K562 (cell line): ENCODE results near the gene TSPYL4. TPM values are rescaled to one million over a fixed set of nuclear protein-coding genes. Genes with fewer than 3 reads are reported as not detected.
A peak's percentile ranks its signal among the peaks of the same experiment; 100 is the strongest.

Experiments
- ATAC-seq: fragments of 200-7000 bp; cut with Tn5 transposase; 3 replicates; pipeline ENCODE4 v1.9.1; 2020; ENCODE audit warnings: moderate library complexity
- BruUV-seq: library from RNA; stranded (reverse); fragments of 400-500 nt; replicated peaks from 2 replicates; lab custom pipeline; 2021; lab: Mats Ljungman, UMichigan
- CTCF ChIA-PET: fragments of 300-600 bp; formaldehyde crosslinking; extraction: SDS; loops from one replicate; lab custom pipeline; 2021; ENCODE audit warnings: low intra/inter-chr PET ratio; lab: Yijun Ruan, JAX
- POLR2A ChIA-PET: fragments of 300-600, 350-650 bp; sonication (Branson Sonifier 250); formaldehyde crosslinking; extraction: SDS; loops from one replicate; lab custom pipeline; 2021; ENCODE audit warnings: antibody characterized with exemption, inconsistent platforms; lab: Yijun Ruan, JAX
- DNase-seq, 4 experiments: peaks; one replicate each; pipeline versions ENCODE4 v3.0.0 to v3.0.0-alpha.2; 2011 to 2018; ENCODE audit warnings: low spot score in 3 of 4, mixed read lengths in 3 of 4; ENCODE audit errors: extremely low read depth in 1 of 4
- FAIRE-seq: peaks from 2 replicates; lab custom pipeline; 2011; peaks lifted over from hg19 to GRCh38; lab: Jason Lieb, UNC
- H2AFZ ChIP-seq: 2 replicates; pipeline ENCODE4 v1.6.0; 2011; ENCODE audit warnings: low read depth, low read length, control low read depth, inconsistent platforms
- H3K27ac ChIP-seq: fragments of 200-600 bp; 3 replicates; pipeline ENCODE4 v1.8.0; 2011; ENCODE audit warnings: low read depth, mild to moderate bottlenecking, control low read depth, inconsistent platforms, low read length, moderate library complexity, mixed read lengths; ENCODE audit errors: extremely low read depth
- H3K27me3 ChIP-seq, 2 experiments: fragments of 300-600 bp in 1 of 2; 2 replicates in 1 of 2; 3 replicates in 1 of 2; pipeline versions ENCODE4 v1.6.0 to v1.8.0; 2011; ENCODE audit warnings: inconsistent platforms in 2 of 2, low read length in 2 of 2, mild to moderate bottlenecking in 1 of 2, mixed read lengths in 1 of 2, moderate library complexity in 1 of 2; ENCODE audit not compliant: control insufficient read depth in 2 of 2, insufficient read depth in 2 of 2
- H3K36me3 ChIP-seq: fragments of 300-600 bp; 3 replicates; pipeline ENCODE4 v1.8.0; 2011; ENCODE audit warnings: mild to moderate bottlenecking, low read length, inconsistent platforms; ENCODE audit not compliant: control insufficient read depth, insufficient read depth
- H3K4me1 ChIP-seq, 2 experiments: fragments of 200-600 bp in 1 of 2; replicated peaks in 1 of 2; 2 replicates in 1 of 2; 3 replicates in 1 of 2; pipeline versions ENCODE4 v1.5.1 to v1.8.0; 2011; ENCODE audit warnings: inconsistent platforms in 2 of 2, low read length in 2 of 2, mild to moderate bottlenecking in 1 of 2, mixed read lengths in 1 of 2, moderate library complexity in 1 of 2; ENCODE audit not compliant: control insufficient read depth in 2 of 2, insufficient read depth in 2 of 2
- H3K4me2 ChIP-seq: 2 replicates; pipeline ENCODE4 v1.6.1; 2011; ENCODE audit warnings: low read length, control low read depth, inconsistent platforms, mixed read lengths; ENCODE audit not compliant: insufficient read depth
- H3K4me3 ChIP-seq: fragments of 200-600 bp; sonication (generic), shearing (Covaris generic); 2 replicates; pipeline ENCODE4 v1.5.1; 2016; ENCODE audit warnings: control low read depth, inconsistent platforms
- H3K79me2 ChIP-seq: fragments of 200-600 bp; 3 replicates; pipeline ENCODE4 v1.8.0; 2011; ENCODE audit warnings: low read length, inconsistent platforms; ENCODE audit not compliant: control insufficient read depth, insufficient read depth
- H3K9ac ChIP-seq, 2 experiments: 2 replicates each; pipeline versions ENCODE4 v1.6.0 to v1.6.1; 2011; ENCODE audit warnings: low read depth in 2 of 2, low read length in 2 of 2, control low read depth in 1 of 2, inconsistent platforms in 1 of 2, mild to moderate bottlenecking in 1 of 2, mixed read lengths in 1 of 2; ENCODE audit not compliant: insufficient read depth in 1 of 2
- H3K9me1 ChIP-seq: one replicate; pipeline ENCODE4 v1.6.0; 2011; ENCODE audit warnings: inconsistent platforms, mild to moderate bottlenecking, low read length, moderate library complexity; ENCODE audit not compliant: control insufficient read depth, insufficient read depth
- H3K9me3 ChIP-seq: replicated peaks from 2 replicates; pipeline ENCODE4 v1.5.1; 2011; ENCODE audit warnings: low read depth, low read length, inconsistent platforms; ENCODE audit not compliant: control insufficient read depth, insufficient read depth
- H4K20me1 ChIP-seq: replicated peaks from 2 replicates; pipeline ENCODE4 v1.6.1; 2011; ENCODE audit warnings: low read length, inconsistent platforms, mixed read lengths; ENCODE audit not compliant: control insufficient read depth, insufficient read depth
- CCNT2 ChIP-seq: IDR thresholded peaks from 2 replicates; pipeline ENCODE4 v1.6.1; 2011; ENCODE audit warnings: borderline replicate concordance, low read depth, mild to moderate bottlenecking, moderate library complexity, mixed read lengths, low read length; ENCODE audit not compliant: insufficient read length; ENCODE audit errors: extremely low read depth
- CSDE1 ChIP-seq, 2 experiments: fragments of 450-650 bp; IDR thresholded peaks; 2 replicates each; pipeline ENCODE4 v1.6.1; 2016; ENCODE audit warnings: mild to moderate bottlenecking in 1 of 2
- CTBP1 ChIP-seq: fragments of 450-650 bp; IDR thresholded peaks from 2 replicates; pipeline ENCODE4 v1.6.1; 2016; ENCODE audit warnings: borderline replicate concordance
- DMBX1 ChIP-seq: fragments of 250-450 bp; sonication (Bioruptor Pico); IDR thresholded peaks from 2 replicates; pipeline ENCODE4 v1.8.0; 2022; ENCODE audit warnings: inconsistent platforms, mild to moderate bottlenecking, moderate library complexity, borderline replicate concordance
- FOXA3 ChIP-seq, 2 experiments: fragments of 450-650 bp in 1 of 2; sonication (generic) in 1 of 2; formaldehyde crosslinking; IDR thresholded peaks in 1 of 2; conservative IDR thresholded peaks in 1 of 2; 2 replicates each; pipeline versions ENCODE4 v1.4.0 to v1.8.0; 2020 to 2022; ENCODE audit warnings: mild to moderate bottlenecking in 2 of 2, missing genetic modification reagents in 1 of 2
- GABPA ChIP-seq: fragments of 200-800 bp; sonication (Bioruptor generic); conservative IDR thresholded peaks from 2 replicates; pipeline ENCODE4 v1.6.1; 2016; ENCODE audit warnings: low read depth, missing genetic modification characterization, missing compliant biosample characterization
- LCOR ChIP-seq: sonication (generic); formaldehyde crosslinking; IDR thresholded peaks from 2 replicates; pipeline ENCODE4 v1.8.0; 2022; ENCODE audit warnings: mild to moderate bottlenecking, missing genetic modification reagents
- NCOA4 ChIP-seq: fragments of 450-650 bp; IDR thresholded peaks from 2 replicates; pipeline ENCODE4 v1.6.1; 2018; ENCODE audit warnings: mild to moderate bottlenecking; ENCODE audit not compliant: partially characterized antibody
- POLR2AphosphoS2 ChIP-seq: IDR thresholded peaks from 2 replicates; pipeline ENCODE4 v1.6.1; 2012; ENCODE audit warnings: low read length, improper control_type of control experiment
- RBM34 ChIP-seq: fragments of 200-400 bp; formaldehyde crosslinking; IDR thresholded peaks from 2 replicates; pipeline ENCODE4 v1.6.1; 2018; ENCODE audit warnings: low read length, borderline replicate concordance; ENCODE audit not compliant: insufficient read depth
- RCOR1 ChIP-seq, 2 experiments: IDR thresholded peaks; 2 replicates each; pipeline ENCODE4 v1.6.1; 2012; ENCODE audit warnings: low read depth in 2 of 2, low read length in 2 of 2, borderline replicate concordance in 1 of 2, improper control_type of control experiment in 1 of 2
- SIN3A ChIP-seq, 2 experiments: fragments of 150-350 bp in 1 of 2; IDR thresholded peaks; 2 replicates each; pipeline ENCODE4 v1.6.1; 2011 to 2016; ENCODE audit warnings: borderline replicate concordance in 2 of 2, low read depth in 2 of 2, low read length in 2 of 2, mild to moderate bottlenecking in 2 of 2, moderate library complexity in 2 of 2; ENCODE audit not compliant: control insufficient read depth in 1 of 2
- SNIP1 ChIP-seq: fragments of 450-650 bp; IDR thresholded peaks from 2 replicates; pipeline ENCODE4 v1.7.1; 2017; ENCODE audit warnings: low read depth, mild to moderate bottlenecking
- SRSF7 ChIP-seq: fragments of 200-400 bp; formaldehyde crosslinking; optimal IDR thresholded peaks from 2 replicates; pipeline ENCODE3; 2017; ENCODE audit warnings: mild to moderate bottlenecking, low read depth, low read length
- THAP7 ChIP-seq: fragments of 250-450 bp; sonication (Bioruptor Pico); IDR thresholded peaks from 2 replicates; pipeline ENCODE4 v1.5.0; 2021
- USF2 ChIP-seq: sonication (generic); formaldehyde crosslinking; IDR thresholded peaks from 2 replicates; pipeline ENCODE4 v1.5.0; 2020; ENCODE audit warnings: missing genetic modification reagents
- ZNF398 ChIP-seq: fragments of 250-450 bp; sonication (Bioruptor Pico); IDR thresholded peaks from 2 replicates; pipeline ENCODE4 v1.8.0; 2021; ENCODE audit warnings: moderate library complexity, mild to moderate bottlenecking, inconsistent platforms
- ZNF589 ChIP-seq: fragments of 200-800 bp; sonication (Bioruptor generic); IDR thresholded peaks from 2 replicates; pipeline ENCODE4 v1.6.1; 2016; ENCODE audit warnings: low read depth, missing genetic modification characterization, missing compliant biosample characterization
- ZNF764 ChIP-seq: fragments of 250-450 bp; sonication (Bioruptor Pico); IDR thresholded peaks from 2 replicates; pipeline ENCODE4 v1.4.0; 2020; ENCODE audit warnings: low read depth, mild to moderate bottlenecking, moderate library complexity
- WGBS: fragments of 100-300 bp; shearing (Covaris generic); methylation state at CpG from one replicate; pipeline ENCODE4 v1.1.6; 2016; ENCODE audit warnings: low coverage, mixed read lengths; ENCODE audit not compliant: insufficient coverage; ENCODE audit errors: missing lambda C conversion rate; 5-methylcytosine and 5-hydroxymethylcytosine counted together
- in situ Hi-C: fragments of 300-500 bp; cut with MboI; formaldehyde crosslinking; loops from 4 replicates; pipeline ENCODE4 v1.15.0; 2018; ENCODE audit warnings: inconsistent platforms, mixed read lengths
- intact Hi-C: fragments of 100-400 bp; cut with micrococcal nuclease; formaldehyde crosslinking; loops from 2 replicates; pipeline ENCODE4 v1.14.2; 2022
- polyA plus RNA-seq, 8 experiments: library from polyadenylated mRNA; depleted of rRNA in 4 of 8; stranded (reverse) in 5 of 8; unstranded in 3 of 8; fragments of >200 nt; fragmentation: Nextera tagmentation in 2 of 8; fragmentation: Illumina TruSeq in 1 of 8; extraction: Ambion mirVana in 2 of 8; extraction: Trizol in 1 of 8; gene quantifications; 2 replicates each; pipeline versions ENCODE4 v1.2.1 to v1.2.3, GENCODE V29; 2011 to 2014; ENCODE audit warnings: inconsistent platforms in 1 of 8, missing spikeins in 1 of 8
- total RNA-seq, 7 experiments: library from RNA; depleted of rRNA in 6 of 7; stranded (reverse); fragments of >200 nt in 6 of 7; fragmentation: Illumina TruSeq in 2 of 7; extraction: Trizol in 2 of 7; gene quantifications; 2 replicates each; pipeline versions ENCODE4 v1.2.1 to v1.2.3, GENCODE V29; 2011 to 2021; ENCODE audit warnings: low replicate concordance in 1 of 7

Gene TSPYL4
- total and polyA plus RNA-seq, 9 of the 15 experiments (the other 6 are each of a cell fraction or from before 2014, with no cell fraction given), result 0.69 to 18.0 (median 9.1) TPM

DNA sequence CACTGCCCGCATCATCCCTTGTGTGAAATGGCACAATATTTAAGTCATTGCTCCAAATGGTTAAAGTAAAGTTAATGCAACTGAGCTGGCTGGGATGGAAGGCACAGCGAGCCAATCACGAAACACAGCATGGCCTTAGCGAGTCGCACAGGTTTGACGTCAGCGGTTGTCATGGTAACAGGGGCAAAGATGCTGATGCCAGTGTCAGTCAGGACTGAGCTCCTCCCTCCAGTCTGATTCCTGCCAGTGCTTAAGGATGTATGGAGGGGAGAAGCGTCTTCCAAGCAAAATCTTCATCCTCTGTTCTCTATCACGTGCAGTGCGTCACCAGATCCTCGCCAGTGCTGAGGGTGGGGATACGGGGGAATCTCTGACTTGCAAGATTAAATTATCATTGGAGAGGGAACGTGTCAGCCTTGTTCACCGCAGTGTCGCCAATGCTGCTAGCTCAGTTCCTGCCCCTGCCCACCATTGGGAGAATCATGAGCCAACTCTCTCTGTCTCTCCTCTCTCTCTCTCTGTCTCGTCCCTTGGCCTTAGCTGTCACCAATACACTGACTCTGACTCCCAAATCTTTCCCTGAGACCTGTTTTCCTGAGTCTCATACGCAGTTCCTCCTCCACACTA is 24.5 kb downstream of the TSPYL4 start:
- Histone ChIP-seq H3K27ac (no peak overlapping the region), H3K79me2 (no peaks in the 10 kb centered on the region), H3K36me3 (no peaks in the 10 kb centered on the region), H4K20me1 (no peaks in the 10 kb centered on the region), H3K4me1 (no peaks in the 10 kb centered on the region), H3K9ac (peak overlapping the region in 1 of 2 experiments; percentile 18; a peak in 1 of 4 replicates), H3K9me3 (no peaks in the 10 kb centered on the region), H2AFZ (no peak overlapping the region), H3K9me1 (no peaks in the 10 kb centered on the region), H3K27me3 (no peaks in the 10 kb centered on the region), H3K4me3 (no peak overlapping the region), H3K4me2 (no peak overlapping the region)
- ChIA-PET CTCF (no interaction called here), POLR2A (interaction anchor here (1.2 kb wide), 2 partner anchors 11 to 25 kb away, joined by 3 to 4 read pairs; partner anchors contain the start of gene TSPYL4)
- FAIRE-seq (peak; percentile 73), ATAC-seq (peak; percentile 87), DNase-seq (peak; percentile 35 to 54 (median 45))
- in situ Hi-C loops (no loop called here), intact Hi-C loops (no loop called here)
- 67% methylated on average over 15 of the region's 17 CpGs for WGBS
- BruUV-seq, result no TSS peak
- no peak for TF ChIP-seq CTBP1
- TF ChIP-seq ZNF764 (CRISPR knock-in tag), result no peak
- TF ChIP-seq RBM34, result no peak
- no peak for TF ChIP-seq SRSF7
- no peak for TF ChIP-seq CCNT2
- TF ChIP-seq POLR2AphosphoS2, result no peak
- TF ChIP-seq SIN3A (IDR thresholded peaks at IDR 0.05; ENCODE audit: borderline replicate concordance in 2 of 2, control insufficient read depth in 1 of 2, low read depth in 2 of 2, low read length in 2 of 2), result no peak
- peak in 1 of 2 experiments; percentile 65; a peak in 1 of 4 replicates for TF ChIP-seq RCOR1 (IDR thresholded peaks at IDR 0.05; ENCODE audit: borderline replicate concordance in 1 of 2, low read depth in 2 of 2, low read length in 2 of 2)
- no peak for TF ChIP-seq ZNF589 (CRISPR knock-in tag)
- TF ChIP-seq DMBX1 (CRISPR knock-in tag), result no peak
- TF ChIP-seq ZNF398 (CRISPR knock-in tag), result no peak
- TF ChIP-seq CSDE1 (IDR thresholded peaks at IDR 0.05), result peak in 1 of 2 experiments; percentile 88; a peak in 2 of 4 replicates
- no peak for TF ChIP-seq SNIP1
- TF ChIP-seq GABPA, result no peak
- no peak for TF ChIP-seq USF2 (CRISPR knock-in tag)
- no peak for TF ChIP-seq NCOA4
- TF ChIP-seq FOXA3 (CRISPR knock-in tag; conservative IDR thresholded peaks at IDR 0.05 in 1 of 2, IDR thresholded peaks at IDR 0.05 in 1 of 2), result no peak
- TF ChIP-seq THAP7 (CRISPR knock-in tag), result no peak
- TF ChIP-seq LCOR (CRISPR knock-in tag), result no peak
